K562 (cell line): ENCODE results near the gene DDX50. TPM values are rescaled to one million over a fixed set of nuclear protein-coding genes. Genes with fewer than 3 reads are reported as not detected.

Experiments
- ASH1L ChIP-seq: fragments of 450-650 bp; IDR thresholded peaks from 2 replicates; pipeline ENCODE4 v1.6.1; 2018; ENCODE audit warnings: borderline replicate concordance, mild to moderate bottlenecking, low read depth; ENCODE audit not compliant: partially characterized antibody
- CC2D1A ChIP-seq: fragments of 450-650 bp; IDR thresholded peaks from 2 replicates; pipeline ENCODE4 v1.6.1; 2017; ENCODE audit warnings: mild to moderate bottlenecking
- CTBP1 ChIP-seq: fragments of 450-650 bp; IDR thresholded peaks from 2 replicates; pipeline ENCODE4 v1.6.1; 2016; ENCODE audit warnings: borderline replicate concordance
- GABPA ChIP-seq: fragments of 200-800 bp; sonication (Bioruptor generic); conservative IDR thresholded peaks from 2 replicates; pipeline ENCODE4 v1.6.1; 2016; ENCODE audit warnings: low read depth, missing genetic modification characterization, missing compliant biosample characterization
- GABPB2 ChIP-seq: fragments of 250-450 bp; sonication (Bioruptor Pico); conservative IDR thresholded peaks from 2 replicates; pipeline ENCODE4 v1.5.1; 2021; ENCODE audit warnings: mild to moderate bottlenecking
- HSF4 ChIP-seq: fragments of 250-450 bp; sonication (Bioruptor Pico); IDR thresholded peaks from 2 replicates; pipeline ENCODE4 v2.1.2; 2022; ENCODE audit warnings: mild to moderate bottlenecking, moderate library complexity, borderline replicate concordance
- LEF1 ChIP-seq: fragments of 450-650 bp; IDR thresholded peaks from 2 replicates; pipeline ENCODE4 v1.6.1; 2016; ENCODE audit warnings: mild to moderate bottlenecking
- MBD2 ChIP-seq: sonication (generic); IDR thresholded peaks from 2 replicates; pipeline ENCODE4 v1.6.1; 2016; ENCODE audit warnings: low read depth, borderline replicate concordance
- NUFIP1 ChIP-seq: fragments of 450-650 bp; IDR thresholded peaks from 2 replicates; pipeline ENCODE4 v1.6.1; 2018; ENCODE audit not compliant: partially characterized antibody
- POLR2G ChIP-seq: fragments of 200-400 bp; formaldehyde crosslinking; IDR thresholded peaks from 2 replicates; pipeline ENCODE4 v1.6.1; 2017; ENCODE audit warnings: low read depth, mild to moderate bottlenecking, antibody characterized with exemption, low read length, moderate library complexity
- PTBP1 ChIP-seq: fragments of 200-400 bp; formaldehyde crosslinking; IDR thresholded peaks from 2 replicates; pipeline ENCODE4 v1.6.1; 2017; ENCODE audit warnings: low read depth, low read length
- SAP30 ChIP-seq: fragments of 200-600 bp; sonication (generic); IDR thresholded peaks from 2 replicates; pipeline ENCODE4 v1.6.1; 2012; ENCODE audit warnings: borderline replicate concordance, low read depth, mild to moderate bottlenecking, moderate library complexity, low read length, control low read depth, inconsistent platforms; ENCODE audit not compliant: insufficient read depth, poor library complexity, severe bottlenecking
- SETDB1 ChIP-seq: IDR thresholded peaks from one replicate; pipeline ENCODE4 v1.6.1; 2012; ENCODE audit warnings: low read length, control low read depth, inconsistent platforms
- SIX5 ChIP-seq, 2 experiments: IDR thresholded peaks; 2 replicates each; pipeline ENCODE4 v1.6.1; 2011; ENCODE audit warnings: low read length in 2 of 2, borderline replicate concordance in 1 of 2, low read depth in 1 of 2, mild to moderate bottlenecking in 1 of 2, moderate library complexity in 1 of 2; ENCODE audit not compliant: insufficient read depth in 1 of 2
- STAG1 ChIP-seq: sonication (generic); formaldehyde crosslinking; IDR thresholded peaks from 2 replicates; pipeline ENCODE4 v1.5.0; 2020; ENCODE audit warnings: missing genetic modification reagents, borderline replicate concordance
- TAF1 ChIP-seq: IDR thresholded peaks from 2 replicates; pipeline ENCODE4 v1.6.1; 2011; ENCODE audit warnings: mild to moderate bottlenecking, low read length, moderate library complexity; ENCODE audit not compliant: insufficient read depth, control insufficient read depth, severe bottlenecking; ENCODE audit errors: extremely low read depth
- ZNF696 ChIP-seq: fragments of 250-450 bp; sonication (Bioruptor Pico); conservative IDR thresholded peaks from 2 replicates; pipeline ENCODE4 v1.4.0; 2020; ENCODE audit warnings: mild to moderate bottlenecking, moderate library complexity
- ZNF707 ChIP-seq: fragments of 250-450 bp; sonication (Bioruptor Pico); conservative IDR thresholded peaks from 2 replicates; pipeline ENCODE4 v1.8.0; 2022; ENCODE audit warnings: inconsistent platforms, mild to moderate bottlenecking, moderate library complexity
- polyA plus RNA-seq, 8 experiments: library from polyadenylated mRNA; depleted of rRNA in 4 of 8; stranded (reverse) in 5 of 8; unstranded in 3 of 8; fragments of >200 nt; fragmentation: Nextera tagmentation in 2 of 8; fragmentation: Illumina TruSeq in 1 of 8; extraction: Ambion mirVana in 2 of 8; extraction: Trizol in 1 of 8; gene quantifications; 2 replicates each; pipeline versions ENCODE4 v1.2.1 to v1.2.3, GENCODE V29; 2011 to 2014; ENCODE audit warnings: inconsistent platforms in 1 of 8, missing spikeins in 1 of 8
- total RNA-seq, 7 experiments: library from RNA; depleted of rRNA in 6 of 7; stranded (reverse); fragments of >200 nt in 6 of 7; fragmentation: Illumina TruSeq in 2 of 7; extraction: Trizol in 2 of 7; gene quantifications; 2 replicates each; pipeline versions ENCODE4 v1.2.1 to v1.2.3, GENCODE V29; 2011 to 2021; ENCODE audit warnings: low replicate concordance in 1 of 7
- TF ChIP-seq, protein P1 (sequence below), 2 experiments: IDR thresholded peaks; 2 replicates each; pipeline ENCODE4 v1.6.1; 2011; ENCODE audit warnings: borderline replicate concordance in 1 of 2, control low read depth in 1 of 2, low read depth in 1 of 2, low read length in 1 of 2, mild to moderate bottlenecking in 1 of 2, mixed read lengths in 1 of 2, moderate library complexity in 1 of 2; ENCODE audit not compliant: insufficient read depth in 1 of 2, insufficient read length in 1 of 2, poor library complexity in 1 of 2, severe bottlenecking in 1 of 2; ENCODE audit errors: extremely low read depth in 1 of 2
- TF ChIP-seq, protein P2 (sequence below): fragments of 250-450 bp; sonication (Bioruptor Pico); IDR thresholded peaks from 2 replicates; pipeline ENCODE4 v1.4.0; 2020

Gene DDX50
- total and polyA plus RNA-seq, 9 of the 15 experiments (the other 6 are each of a cell fraction or from before 2014, with no cell fraction given), result 36.7 to 86.8 (median 57.4) TPM

DNA sequence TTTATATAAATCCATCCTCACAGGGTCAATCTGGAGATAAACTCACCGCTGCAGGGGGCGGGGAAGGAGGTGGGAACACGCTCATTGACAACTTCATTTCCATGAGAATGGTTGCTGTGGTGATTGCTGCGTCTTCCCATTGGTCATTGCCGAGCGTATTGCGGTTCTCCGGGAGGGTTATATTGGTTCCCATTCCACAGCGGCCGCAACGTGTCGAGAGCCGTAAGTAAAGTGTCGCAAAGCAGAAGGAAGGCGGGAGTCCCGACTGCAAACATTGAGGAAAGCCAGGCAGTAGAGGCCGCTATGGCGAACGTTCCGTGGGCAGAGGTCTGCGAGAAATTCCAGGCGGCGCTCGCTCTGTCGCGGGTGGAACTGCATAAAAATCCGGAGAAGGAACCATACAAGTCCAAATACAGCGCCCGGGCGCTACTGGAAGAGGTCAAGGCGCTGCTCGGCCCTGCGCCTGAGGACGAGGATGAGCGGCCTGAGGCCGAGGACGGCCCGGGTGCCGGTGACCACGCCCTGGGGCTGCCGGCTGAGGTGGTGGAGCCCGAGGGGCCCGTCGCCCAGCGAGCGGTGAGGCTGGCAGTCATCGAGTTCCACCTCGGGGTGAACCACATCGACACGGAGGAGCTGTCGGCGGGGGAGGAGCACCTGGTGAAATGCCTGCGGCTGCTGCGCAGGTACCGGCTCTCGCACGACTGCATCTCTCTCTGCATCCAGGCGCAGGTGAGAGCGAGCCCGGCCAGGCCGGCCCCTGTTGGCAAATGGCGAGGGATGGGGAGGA is 87.6 kb downstream of the DDX50 start, which contains the start of gene KIFBP (continued):
- TF ChIP-seq POLR2G (peak; percentile 98), ZNF707 (CRISPR knock-in tag) (0 out of 2 replicates have a peak, but pooled peaks have one; percentile 51), NUFIP1 (no peak), MBD2 (peak; percentile 90), TAF1 (peak; percentile 85), HSF4 (CRISPR knock-in tag) (no peak), CC2D1A (peak; percentile 71; the same call in 1 of the 2 replicates), SIX5 (IDR thresholded peaks at IDR 0.05; ENCODE audit: borderline replicate concordance in 1 of 2, insufficient read depth in 1 of 2, low read depth in 1 of 2, low read length in 2 of 2) (no peak), CTBP1 (peak; percentile 95), LEF1 (peak; percentile 42; the same call in 1 of the 2 replicates), SETDB1 (peak; percentile 31), PTBP1 (no peak), ZNF696 (CRISPR knock-in tag) (no peak), ASH1L (no peak), GABPB2 (CRISPR knock-in tag) (no peak), GABPA (no peak; the same call in 1 of the 2 replicates), STAG1 (CRISPR knock-in tag) (no peak; the same call in 1 of the 2 replicates), SAP30 (peak; percentile 90)
- TF ChIP-seq, protein P1, sequence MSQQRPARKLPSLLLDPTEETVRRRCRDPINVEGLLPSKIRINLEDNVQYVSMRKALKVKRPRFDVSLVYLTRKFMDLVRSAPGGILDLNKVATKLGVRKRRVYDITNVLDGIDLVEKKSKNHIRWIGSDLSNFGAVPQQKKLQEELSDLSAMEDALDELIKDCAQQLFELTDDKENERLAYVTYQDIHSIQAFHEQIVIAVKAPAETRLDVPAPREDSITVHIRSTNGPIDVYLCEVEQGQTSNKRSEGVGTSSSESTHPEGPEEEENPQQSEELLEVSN (IDR thresholded peaks at IDR 0.05; ENCODE audit: borderline replicate concordance in 1 of 2, extremely low read depth in 1 of 2, insufficient read depth in 1 of 2, insufficient read length in 1 of 2, low read depth in 1 of 2, low read length in 1 of 2, poor library complexity in 1 of 2, severe bottlenecking in 1 of 2), result peak; percentile 57 to 73
- TF ChIP-seq, protein P2, sequence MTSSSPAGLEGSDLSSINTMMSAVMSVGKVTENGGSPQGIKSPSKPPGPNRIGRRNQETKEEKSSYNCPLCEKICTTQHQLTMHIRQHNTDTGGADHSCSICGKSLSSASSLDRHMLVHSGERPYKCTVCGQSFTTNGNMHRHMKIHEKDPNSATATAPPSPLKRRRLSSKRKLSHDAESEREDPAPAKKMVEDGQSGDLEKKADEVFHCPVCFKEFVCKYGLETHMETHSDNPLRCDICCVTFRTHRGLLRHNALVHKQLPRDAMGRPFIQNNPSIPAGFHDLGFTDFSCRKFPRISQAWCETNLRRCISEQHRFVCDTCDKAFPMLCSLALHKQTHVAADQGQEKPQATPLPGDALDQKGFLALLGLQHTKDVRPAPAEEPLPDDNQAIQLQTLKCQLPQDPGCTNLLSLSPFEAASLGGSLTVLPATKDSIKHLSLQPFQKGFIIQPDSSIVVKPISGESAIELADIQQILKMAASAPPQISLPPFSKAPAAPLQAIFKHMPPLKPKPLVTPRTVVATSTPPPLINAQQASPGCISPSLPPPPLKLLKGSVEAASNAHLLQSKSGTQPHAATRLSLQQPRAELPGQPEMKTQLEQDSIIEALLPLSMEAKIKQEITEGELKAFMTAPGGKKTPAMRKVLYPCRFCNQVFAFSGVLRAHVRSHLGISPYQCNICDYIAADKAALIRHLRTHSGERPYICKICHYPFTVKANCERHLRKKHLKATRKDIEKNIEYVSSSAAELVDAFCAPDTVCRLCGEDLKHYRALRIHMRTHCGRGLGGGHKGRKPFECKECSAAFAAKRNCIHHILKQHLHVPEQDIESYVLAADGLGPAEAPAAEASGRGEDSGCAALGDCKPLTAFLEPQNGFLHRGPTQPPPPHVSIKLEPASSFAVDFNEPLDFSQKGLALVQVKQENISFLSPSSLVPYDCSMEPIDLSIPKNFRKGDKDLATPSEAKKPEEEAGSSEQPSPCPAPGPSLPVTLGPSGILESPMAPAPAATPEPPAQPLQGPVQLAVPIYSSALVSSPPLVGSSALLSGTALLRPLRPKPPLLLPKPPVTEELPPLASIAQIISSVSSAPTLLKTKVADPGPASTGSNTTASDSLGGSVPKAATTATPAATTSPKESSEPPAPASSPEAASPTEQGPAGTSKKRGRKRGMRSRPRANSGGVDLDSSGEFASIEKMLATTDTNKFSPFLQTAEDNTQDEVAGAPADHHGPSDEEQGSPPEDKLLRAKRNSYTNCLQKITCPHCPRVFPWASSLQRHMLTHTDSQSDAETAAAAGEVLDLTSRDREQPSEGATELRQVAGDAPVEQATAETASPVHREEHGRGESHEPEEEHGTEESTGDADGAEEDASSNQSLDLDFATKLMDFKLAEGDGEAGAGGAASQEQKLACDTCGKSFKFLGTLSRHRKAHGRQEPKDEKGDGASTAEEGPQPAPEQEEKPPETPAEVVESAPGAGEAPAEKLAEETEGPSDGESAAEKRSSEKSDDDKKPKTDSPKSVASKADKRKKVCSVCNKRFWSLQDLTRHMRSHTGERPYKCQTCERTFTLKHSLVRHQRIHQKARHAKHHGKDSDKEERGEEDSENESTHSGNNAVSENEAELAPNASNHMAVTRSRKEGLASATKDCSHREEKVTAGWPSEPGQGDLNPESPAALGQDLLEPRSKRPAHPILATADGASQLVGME (CRISPR knock-in tag), result 0 out of 2 replicates have a peak, but pooled peaks have one; percentile 70
